Endothelial cell of umbilical vein (primary cell): ENCODE data around the gene CCL21.

Source experiments
- GATA2 ChIP-seq: IDR thresholded peaks from 2 replicates; pipeline ENCODE4 v1.7.0; 2011; ENCODE audit warnings: low read depth, mild to moderate bottlenecking, moderate library complexity, mixed read lengths, low read length; ENCODE audit not compliant: insufficient read length, insufficient read depth
- POLR2A ChIP-seq: IDR thresholded peaks from 2 replicates; pipeline ENCODE4 v1.6.1; 2012; ENCODE audit warnings: low read depth, mild to moderate bottlenecking, control low read depth, low read length
- TF ChIP-seq, protein P1 (sequence below), 2 donors: IDR thresholded peaks; 1 replicate in 1 of 2; 2 replicates in 1 of 2; pipeline ENCODE4 v1.5.1; 2011; ENCODE audit warnings: low read length in 2 of 2, mild to moderate bottlenecking in 2 of 2, moderate library complexity in 2 of 2, control low read depth in 1 of 2, inconsistent platforms in 1 of 2, low read depth in 1 of 2; ENCODE audit not compliant: insufficient read depth in 1 of 2; ENCODE audit errors: extremely low read depth in 1 of 2

DNA sequence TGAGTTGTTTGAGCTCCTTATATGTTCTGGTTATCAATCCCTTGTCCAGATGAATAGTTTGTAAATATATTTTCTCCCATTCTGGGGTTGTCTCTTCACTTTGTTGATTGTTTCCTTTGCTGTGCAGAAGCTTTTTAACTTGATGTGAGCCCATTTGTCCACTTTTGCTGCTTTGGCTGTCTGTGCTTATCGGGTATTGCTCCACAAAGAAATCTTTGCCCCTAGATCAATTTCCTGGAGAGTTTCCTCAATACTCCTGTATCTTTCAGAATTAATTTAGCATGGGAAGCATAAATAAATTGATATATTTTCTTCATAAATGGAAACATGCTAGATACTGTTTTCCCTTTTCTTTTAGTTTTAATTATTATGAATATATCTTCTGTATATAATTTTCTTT lies 22.5 kb upstream of the CCL21 start:
- TF ChIP-seq, protein P1, sequence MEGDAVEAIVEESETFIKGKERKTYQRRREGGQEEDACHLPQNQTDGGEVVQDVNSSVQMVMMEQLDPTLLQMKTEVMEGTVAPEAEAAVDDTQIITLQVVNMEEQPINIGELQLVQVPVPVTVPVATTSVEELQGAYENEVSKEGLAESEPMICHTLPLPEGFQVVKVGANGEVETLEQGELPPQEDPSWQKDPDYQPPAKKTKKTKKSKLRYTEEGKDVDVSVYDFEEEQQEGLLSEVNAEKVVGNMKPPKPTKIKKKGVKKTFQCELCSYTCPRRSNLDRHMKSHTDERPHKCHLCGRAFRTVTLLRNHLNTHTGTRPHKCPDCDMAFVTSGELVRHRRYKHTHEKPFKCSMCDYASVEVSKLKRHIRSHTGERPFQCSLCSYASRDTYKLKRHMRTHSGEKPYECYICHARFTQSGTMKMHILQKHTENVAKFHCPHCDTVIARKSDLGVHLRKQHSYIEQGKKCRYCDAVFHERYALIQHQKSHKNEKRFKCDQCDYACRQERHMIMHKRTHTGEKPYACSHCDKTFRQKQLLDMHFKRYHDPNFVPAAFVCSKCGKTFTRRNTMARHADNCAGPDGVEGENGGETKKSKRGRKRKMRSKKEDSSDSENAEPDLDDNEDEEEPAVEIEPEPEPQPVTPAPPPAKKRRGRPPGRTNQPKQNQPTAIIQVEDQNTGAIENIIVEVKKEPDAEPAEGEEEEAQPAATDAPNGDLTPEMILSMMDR (IDR thresholded peaks at IDR 0.05; ENCODE audit: extremely low read depth in 1 of 2, insufficient read depth in 1 of 2, low read depth in 1 of 2, low read length in 2 of 2), result no peak
- TF ChIP-seq GATA2 (no peak), POLR2A (no peak)
